HepG2 (cell line): Measurements from ENCODE around the gene EEFSEC. TPM values are rescaled to one million over a fixed set of nuclear protein-coding genes. Genes with fewer than 3 reads are reported as not detected.
A peak's percentile ranks its signal among the peaks of the same experiment; 100 is the strongest.

Source experiments
- ARID4A ChIP-seq: sonication (generic); formaldehyde crosslinking; IDR thresholded peaks from 2 replicates; pipeline ENCODE4 v1.5.0; 2020; ENCODE audit warnings: mild to moderate bottlenecking, missing genetic modification reagents, borderline replicate concordance
- BCL3 ChIP-seq: sonication (generic); formaldehyde crosslinking; IDR thresholded peaks from 2 replicates; pipeline ENCODE4 v1.5.1; 2020; ENCODE audit warnings: mild to moderate bottlenecking, missing genetic modification reagents, moderate library complexity
- FOXK1 ChIP-seq: sonication (generic); formaldehyde crosslinking; IDR thresholded peaks from 2 replicates; pipeline ENCODE4 v1.4.0; 2020; ENCODE audit warnings: low read depth, missing genetic modification reagents, borderline replicate concordance
- IRF9 ChIP-seq: sonication (generic); formaldehyde crosslinking; IDR thresholded peaks from 2 replicates; pipeline ENCODE4 v1.8.0; 2022; ENCODE audit warnings: missing genetic modification reagents, mild to moderate bottlenecking, borderline replicate concordance
- MATR3 ChIP-seq: sonication (generic); formaldehyde crosslinking; IDR thresholded peaks from 2 replicates; pipeline ENCODE4 v1.4.0; 2020; ENCODE audit warnings: missing genetic modification reagents
- PHF5A ChIP-seq: IDR thresholded peaks from one replicate; pipeline ENCODE4 v1.6.1; 2018; ENCODE audit warnings: low read depth, missing genetic modification reagents; ENCODE audit not compliant: unreplicated experiment
- RAD21 ChIP-seq: fragments of 450-650 bp; formaldehyde crosslinking; IDR thresholded peaks from 2 replicates; pipeline ENCODE4 v1.5.0; 2020; ENCODE audit warnings: mild to moderate bottlenecking
- SP4 ChIP-seq: sonication (generic); formaldehyde crosslinking; IDR thresholded peaks from 2 replicates; pipeline ENCODE4 v1.8.1; 2023; ENCODE audit warnings: mild to moderate bottlenecking, missing genetic modification reagents
- TFDP2 ChIP-seq: sonication (generic); formaldehyde crosslinking; IDR thresholded peaks from 2 replicates; pipeline ENCODE4 v1.4.0; 2020; ENCODE audit warnings: missing genetic modification reagents
- ZKSCAN5 ChIP-seq: sonication (generic); formaldehyde crosslinking; IDR thresholded peaks from 2 replicates; pipeline ENCODE4 v1.5.1; 2020; ENCODE audit warnings: mild to moderate bottlenecking, missing genetic modification reagents
- ZNF160 ChIP-seq: sonication (generic); formaldehyde crosslinking; IDR thresholded peaks from 2 replicates; pipeline ENCODE4 v1.8.0; 2022; ENCODE audit warnings: mild to moderate bottlenecking, inconsistent platforms, missing genetic modification reagents
- ZNF224 ChIP-seq: sonication (generic); formaldehyde crosslinking; IDR thresholded peaks from 2 replicates; pipeline ENCODE4 v1.5.0; 2020; ENCODE audit warnings: mild to moderate bottlenecking, missing genetic modification reagents
- ZNF256 ChIP-seq: sonication (generic); formaldehyde crosslinking; conservative IDR thresholded peaks from 2 replicates; pipeline ENCODE4 v1.4.0; 2020; ENCODE audit warnings: missing genetic modification reagents
- ZNF451 ChIP-seq: sonication (generic); formaldehyde crosslinking; IDR thresholded peaks from 2 replicates; pipeline ENCODE4 v1.5.0; 2020; ENCODE audit warnings: mild to moderate bottlenecking, missing genetic modification reagents
- polyA plus RNA-seq, 8 experiments: library from polyadenylated mRNA; depleted of rRNA in 3 of 8; stranded (reverse) in 7 of 8; unstranded in 1 of 8; fragments of >200 nt; fragmentation: Illumina TruSeq in 4 of 8; extraction: Trizol in 4 of 8; gene quantifications; 2 replicates each; pipeline versions ENCODE4 v1.2.1 to v1.2.3, GENCODE V29; 2011 to 2016; ENCODE audit warnings: low read depth in 4 of 8, missing spikeins in 1 of 8, mixed read lengths in 1 of 8; ENCODE audit not compliant: insufficient read depth in 1 of 8
- total RNA-seq, 5 experiments: library from RNA; depleted of rRNA; stranded (reverse); fragments of >200 nt; fragmentation: Illumina TruSeq; extraction: Trizol; gene quantifications; 2 replicates each; pipeline ENCODE4 v1.2.3, GENCODE V29; 2016; ENCODE audit warnings: low read depth in 1 of 5
- TF ChIP-seq, protein P1 (sequence below): sonication (generic); formaldehyde crosslinking; IDR thresholded peaks from 2 replicates; pipeline ENCODE4 v1.4.0; 2020; ENCODE audit warnings: missing genetic modification reagents, borderline replicate concordance
- TF ChIP-seq, protein P2 (sequence below): sonication (generic); formaldehyde crosslinking; conservative IDR thresholded peaks from 2 replicates; pipeline ENCODE4 v1.4.0; 2020; ENCODE audit warnings: missing genetic modification reagents

Gene EEFSEC
- total and polyA plus RNA-seq, 2 of the 13 experiments (the other 11 are each of a cell fraction or from before 2014, with no cell fraction given): 6.4 to 24.2 TPM

DNA sequence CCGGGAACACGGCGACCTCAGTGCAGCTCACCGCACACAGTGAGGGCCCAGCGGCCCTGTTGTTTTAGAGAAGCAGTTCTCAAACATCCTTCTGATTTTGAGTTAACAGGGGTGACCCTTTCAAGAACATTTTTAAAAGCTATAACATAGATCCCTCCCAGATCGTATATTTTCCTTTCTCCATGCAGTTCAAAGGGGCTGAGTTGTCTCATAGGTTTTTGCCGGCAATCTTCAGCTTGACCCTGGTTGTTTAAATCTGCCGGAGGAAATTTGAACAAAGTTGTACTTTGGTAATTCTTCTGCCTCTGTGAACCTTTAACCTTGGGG is 14.3 kb downstream of the EEFSEC start (continued):
- TF ChIP-seq, protein P1, sequence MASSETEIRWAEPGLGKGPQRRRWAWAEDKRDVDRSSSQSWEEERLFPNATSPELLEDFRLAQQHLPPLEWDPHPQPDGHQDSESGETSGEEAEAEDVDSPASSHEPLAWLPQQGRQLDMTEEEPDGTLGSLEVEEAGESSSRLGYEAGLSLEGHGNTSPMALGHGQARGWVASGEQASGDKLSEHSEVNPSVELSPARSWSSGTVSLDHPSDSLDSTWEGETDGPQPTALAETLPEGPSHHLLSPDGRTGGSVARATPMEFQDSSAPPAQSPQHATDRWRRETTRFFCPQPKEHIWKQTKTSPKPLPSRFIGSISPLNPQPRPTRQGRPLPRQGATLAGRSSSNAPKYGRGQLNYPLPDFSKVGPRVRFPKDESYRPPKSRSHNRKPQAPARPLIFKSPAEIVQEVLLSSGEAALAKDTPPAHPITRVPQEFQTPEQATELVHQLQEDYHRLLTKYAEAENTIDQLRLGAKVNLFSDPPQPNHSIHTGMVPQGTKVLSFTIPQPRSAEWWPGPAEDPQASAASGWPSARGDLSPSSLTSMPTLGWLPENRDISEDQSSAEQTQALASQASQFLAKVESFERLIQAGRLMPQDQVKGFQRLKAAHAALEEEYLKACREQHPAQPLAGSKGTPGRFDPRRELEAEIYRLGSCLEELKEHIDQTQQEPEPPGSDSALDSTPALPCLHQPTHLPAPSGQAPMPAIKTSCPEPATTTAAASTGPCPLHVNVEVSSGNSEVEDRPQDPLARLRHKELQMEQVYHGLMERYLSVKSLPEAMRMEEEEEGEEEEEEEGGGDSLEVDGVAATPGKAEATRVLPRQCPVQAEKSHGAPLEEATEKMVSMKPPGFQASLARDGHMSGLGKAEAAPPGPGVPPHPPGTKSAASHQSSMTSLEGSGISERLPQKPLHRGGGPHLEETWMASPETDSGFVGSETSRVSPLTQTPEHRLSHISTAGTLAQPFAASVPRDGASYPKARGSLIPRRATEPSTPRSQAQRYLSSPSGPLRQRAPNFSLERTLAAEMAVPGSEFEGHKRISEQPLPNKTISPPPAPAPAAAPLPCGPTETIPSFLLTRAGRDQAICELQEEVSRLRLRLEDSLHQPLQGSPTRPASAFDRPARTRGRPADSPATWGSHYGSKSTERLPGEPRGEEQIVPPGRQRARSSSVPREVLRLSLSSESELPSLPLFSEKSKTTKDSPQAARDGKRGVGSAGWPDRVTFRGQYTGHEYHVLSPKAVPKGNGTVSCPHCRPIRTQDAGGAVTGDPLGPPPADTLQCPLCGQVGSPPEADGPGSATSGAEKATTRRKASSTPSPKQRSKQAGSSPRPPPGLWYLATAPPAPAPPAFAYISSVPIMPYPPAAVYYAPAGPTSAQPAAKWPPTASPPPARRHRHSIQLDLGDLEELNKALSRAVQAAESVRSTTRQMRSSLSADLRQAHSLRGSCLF (CRISPR knock-in tag): no peak
- no peak for TF ChIP-seq ZNF451
- no peak for TF ChIP-seq SP4 (CRISPR knock-in tag)
- TF ChIP-seq MATR3 (CRISPR knock-in tag): no peak
- TF ChIP-seq FOXK1 (CRISPR knock-in tag): no peak
- TF ChIP-seq ZNF160 (CRISPR knock-in tag): no peak
- TF ChIP-seq PHF5A (CRISPR knock-in tag): no peak
- TF ChIP-seq ARID4A (CRISPR knock-in tag): no peak
- TF ChIP-seq ZKSCAN5 (CRISPR knock-in tag): no peak
- TF ChIP-seq TFDP2 (CRISPR knock-in tag): 0 out of 2 replicates have a peak, but pooled peaks have one; percentile 32
- no peak for TF ChIP-seq ZNF224 (CRISPR knock-in tag)
- no peak for TF ChIP-seq BCL3 (CRISPR knock-in tag)
- TF ChIP-seq, protein P2, sequence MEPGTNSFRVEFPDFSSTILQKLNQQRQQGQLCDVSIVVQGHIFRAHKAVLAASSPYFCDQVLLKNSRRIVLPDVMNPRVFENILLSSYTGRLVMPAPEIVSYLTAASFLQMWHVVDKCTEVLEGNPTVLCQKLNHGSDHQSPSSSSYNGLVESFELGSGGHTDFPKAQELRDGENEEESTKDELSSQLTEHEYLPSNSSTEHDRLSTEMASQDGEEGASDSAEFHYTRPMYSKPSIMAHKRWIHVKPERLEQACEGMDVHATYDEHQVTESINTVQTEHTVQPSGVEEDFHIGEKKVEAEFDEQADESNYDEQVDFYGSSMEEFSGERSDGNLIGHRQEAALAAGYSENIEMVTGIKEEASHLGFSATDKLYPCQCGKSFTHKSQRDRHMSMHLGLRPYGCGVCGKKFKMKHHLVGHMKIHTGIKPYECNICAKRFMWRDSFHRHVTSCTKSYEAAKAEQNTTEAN: no peak
- TF ChIP-seq ZNF256 (CRISPR knock-in tag): no peak
- no peak for TF ChIP-seq RAD21 (CRISPR knock-in tag)
- 0 out of 2 replicates have a peak, but pooled peaks have one; percentile 4 for TF ChIP-seq IRF9 (CRISPR knock-in tag)
